Measurements from ENCODE around the gene HOXD11. TPM values are rescaled to one million over a fixed set of nuclear protein-coding genes. Genes with fewer than 3 reads are reported as not detected.

HOXD11 gene
- total and polyA plus RNA-seq, 2 donors (not counting 1 experiment from before 2014, with no cell fraction given), result not detected

- Histone ChIP-seq H3K79me2 (ENCODE audit: control insufficient read depth, insufficient read depth, low read length) (no peaks in the 10 kb centered on the region), H3K27me3 (replicated peaks in 1 of 4; ENCODE audit: control extremely low read depth in 1 of 4, control insufficient read depth in 3 of 4, insufficient read depth in 4 of 4, low read length in 3 of 4) (peaks cover 0 to 90% (median 68%) of the 10 kb centered on the region in 4 experiments), H2AFZ (ENCODE audit: insufficient read depth, low read depth, low read length, poor library complexity, severe bottlenecking) (peak overlapping the region; percentile 9), H3K36me3 (replicated peaks in 1 of 2; ENCODE audit: control extremely low read depth in 1 of 2, control insufficient read depth in 1 of 2, extremely low read depth in 1 of 2, insufficient read depth in 2 of 2, low read length in 1 of 2) (no peaks in the 10 kb centered on the region), H3K4me3 (ENCODE audit: control extremely low read depth in 1 of 5, extremely low read depth in 1 of 5, insufficient read depth in 1 of 5, low read depth in 2 of 5, low read length in 4 of 5) (peak overlapping the region in 2 of 5 experiments; percentile 29 to 32), H3K27ac (ENCODE audit: low read length in 2 of 2) (no peak overlapping the region), H3K9me3 (ENCODE audit: control extremely low read depth in 1 of 3, control insufficient read depth in 2 of 3, insufficient read depth in 1 of 3, low read length in 2 of 3) (peaks cover 0 to 33% (median 6%) of the 10 kb centered on the region in 3 donors), H3K4me2 (replicated peaks; ENCODE audit: low read depth, low read length, poor library complexity, severe bottlenecking) (peak overlapping the region; percentile 58), H3K9ac (ENCODE audit: low read length) (peak overlapping the region; percentile 25), H3K4me1 (ENCODE audit: control insufficient read depth in 2 of 2, insufficient read depth in 2 of 2, low read length in 2 of 2) (peaks cover 19 to 38% of the 10 kb centered on the region in 2 donors), H4K20me1 (ENCODE audit: control insufficient read depth, insufficient read depth, low read length, poor library complexity, severe bottlenecking) (no peaks in the 10 kb centered on the region)
- CTCF ChIA-PET, result interaction anchor here (0.6 to 3.8 kb wide), 12 partner anchors 9 to 673 kb away, joined by 3 to 26 read pairs (median 4); no protein-coding TSS in a partner anchor
- Mint-ChIP-seq H3K9me3 (ENCODE audit: insufficient read depth) (no peaks in the 10 kb centered on the region), H3K27me3 (peaks cover 76% of the 10 kb centered on the region), H3K4me3 (peak overlapping the region; percentile 42), H3K27ac (no peak overlapping the region), H3K4me1 (peaks cover 23% of the 10 kb centered on the region)
- TF ChIP-seq, protein P1, sequence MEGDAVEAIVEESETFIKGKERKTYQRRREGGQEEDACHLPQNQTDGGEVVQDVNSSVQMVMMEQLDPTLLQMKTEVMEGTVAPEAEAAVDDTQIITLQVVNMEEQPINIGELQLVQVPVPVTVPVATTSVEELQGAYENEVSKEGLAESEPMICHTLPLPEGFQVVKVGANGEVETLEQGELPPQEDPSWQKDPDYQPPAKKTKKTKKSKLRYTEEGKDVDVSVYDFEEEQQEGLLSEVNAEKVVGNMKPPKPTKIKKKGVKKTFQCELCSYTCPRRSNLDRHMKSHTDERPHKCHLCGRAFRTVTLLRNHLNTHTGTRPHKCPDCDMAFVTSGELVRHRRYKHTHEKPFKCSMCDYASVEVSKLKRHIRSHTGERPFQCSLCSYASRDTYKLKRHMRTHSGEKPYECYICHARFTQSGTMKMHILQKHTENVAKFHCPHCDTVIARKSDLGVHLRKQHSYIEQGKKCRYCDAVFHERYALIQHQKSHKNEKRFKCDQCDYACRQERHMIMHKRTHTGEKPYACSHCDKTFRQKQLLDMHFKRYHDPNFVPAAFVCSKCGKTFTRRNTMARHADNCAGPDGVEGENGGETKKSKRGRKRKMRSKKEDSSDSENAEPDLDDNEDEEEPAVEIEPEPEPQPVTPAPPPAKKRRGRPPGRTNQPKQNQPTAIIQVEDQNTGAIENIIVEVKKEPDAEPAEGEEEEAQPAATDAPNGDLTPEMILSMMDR (IDR thresholded peaks at IDR 0.05), result peak; percentile 61
- TF ChIP-seq EZH2 (IDR thresholded peaks at IDR 0.05; ENCODE audit: borderline replicate concordance, insufficient read depth, low read depth, low read length, poor library complexity, severe bottlenecking), result no peak
- intact Hi-C loops (cut with micrococcal nuclease), result loop anchor here (5.0 kb wide), 1 partner anchor 412 kb away; no protein-coding TSS in a partner anchor
- peak; percentile 74 for DNase-seq
- 7% methylated on average over 48 of the region's 48 CpGs for WGBS (ENCODE audit: insufficient coverage)
- ATAC-seq (ENCODE audit: low read depth), result peak; percentile 73
- POLR2A ChIA-PET, result no interaction called here
These were observed 33.6 kb downstream of the HOXD11 start for GRCh38 chr2:176140513-176141317.

DNA sequence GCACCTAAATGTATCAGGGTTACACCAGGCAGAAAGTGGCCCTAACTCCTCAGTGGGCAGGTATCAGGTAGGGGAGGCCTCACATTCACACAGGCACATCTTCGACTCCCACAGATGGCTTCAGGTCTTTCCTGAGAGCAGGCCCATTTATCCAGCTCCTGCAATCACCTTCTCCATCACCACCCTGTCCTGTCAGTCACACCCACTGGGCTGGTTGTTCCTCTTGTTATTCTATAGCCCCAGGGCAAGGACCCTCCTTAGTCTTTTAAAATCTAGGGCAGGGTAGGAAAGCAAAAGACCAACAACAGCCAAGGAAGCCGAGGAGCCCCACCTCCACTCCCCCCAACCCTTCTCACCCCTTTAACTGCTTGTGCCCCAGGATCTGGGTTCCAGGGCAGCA lies 35.2 kb downstream of the HOXD11 start:
- ChIA-PET POLR2A (no interaction called here), CTCF (interaction anchor here (0.9 to 2.2 kb wide), 2 partner anchors 15 to 495 kb away, joined by 3 to 9 read pairs; no protein-coding TSS in a partner anchor)
- Mint-ChIP-seq H3K4me3 (no peak overlapping the region), H3K27ac (no peak overlapping the region), H3K27me3 (peaks cover 76% of the 10 kb centered on the region), H3K4me1 (peaks cover 16% of the 10 kb centered on the region), H3K9me3 (ENCODE audit: insufficient read depth) (no peaks in the 10 kb centered on the region)
- no peak for TF ChIP-seq EZH2 (IDR thresholded peaks at IDR 0.05; ENCODE audit: borderline replicate concordance, insufficient read depth, low read depth, low read length, poor library complexity, severe bottlenecking)
- TF ChIP-seq, protein P1 (IDR thresholded peaks at IDR 0.05), result no peak
- DNase-seq (no peak), ATAC-seq (ENCODE audit: low read depth) (no peak)
- H3K4me1 ChIP-seq (ENCODE audit: control insufficient read depth in 2 of 2, insufficient read depth in 2 of 2, low read length in 2 of 2), result peaks cover 12 to 22% of the 10 kb centered on the region in 2 donors
- peaks cover 0 to 30% (median 6%) of the 10 kb centered on the region in 3 donors for H3K9me3 ChIP-seq (ENCODE audit: control extremely low read depth in 1 of 3, control insufficient read depth in 2 of 3, insufficient read depth in 1 of 3, low read length in 2 of 3)
- intact Hi-C loops (cut with micrococcal nuclease), result loop anchor here (5.0 kb wide), 1 partner anchor 410 kb away; no protein-coding TSS in a partner anchor
- no peak overlapping the region for H2AFZ ChIP-seq (ENCODE audit: insufficient read depth, low read depth, low read length, poor library complexity, severe bottlenecking)
- WGBS (ENCODE audit: insufficient coverage), result no CpG with 5 or more reads among the region's 2 CpGs
- H3K4me2 ChIP-seq (replicated peaks; ENCODE audit: low read depth, low read length, poor library complexity, severe bottlenecking), result no peak overlapping the region
- H3K36me3 ChIP-seq (replicated peaks in 1 of 2; ENCODE audit: control extremely low read depth in 1 of 2, control insufficient read depth in 1 of 2, extremely low read depth in 1 of 2, insufficient read depth in 2 of 2, low read length in 1 of 2), result no peaks in the 10 kb centered on the region
- H4K20me1 ChIP-seq (ENCODE audit: control insufficient read depth, insufficient read depth, low read length, poor library complexity, severe bottlenecking), result no peaks in the 10 kb centered on the region
- H3K9ac ChIP-seq (ENCODE audit: low read length), result no peak overlapping the region
- no peak overlapping the region for H3K4me3 ChIP-seq (ENCODE audit: control extremely low read depth in 1 of 5, extremely low read depth in 1 of 5, insufficient read depth in 1 of 5, low read depth in 2 of 5, low read length in 4 of 5)
- peaks cover 0 to 91% (median 68%) of the 10 kb centered on the region in 4 experiments for H3K27me3 ChIP-seq (replicated peaks in 1 of 4; ENCODE audit: control extremely low read depth in 1 of 4, control insufficient read depth in 3 of 4, insufficient read depth in 4 of 4, low read length in 3 of 4)
- no peak overlapping the region for H3K27ac ChIP-seq (ENCODE audit: low read length in 2 of 2)
- no peaks in the 10 kb centered on the region for H3K79me2 ChIP-seq (ENCODE audit: control insufficient read depth, insufficient read depth, low read length)

Data from B cell (primary cell).